ENCODE data around the gene CYSTM1.

The CYSTM1 gene

DNA sequence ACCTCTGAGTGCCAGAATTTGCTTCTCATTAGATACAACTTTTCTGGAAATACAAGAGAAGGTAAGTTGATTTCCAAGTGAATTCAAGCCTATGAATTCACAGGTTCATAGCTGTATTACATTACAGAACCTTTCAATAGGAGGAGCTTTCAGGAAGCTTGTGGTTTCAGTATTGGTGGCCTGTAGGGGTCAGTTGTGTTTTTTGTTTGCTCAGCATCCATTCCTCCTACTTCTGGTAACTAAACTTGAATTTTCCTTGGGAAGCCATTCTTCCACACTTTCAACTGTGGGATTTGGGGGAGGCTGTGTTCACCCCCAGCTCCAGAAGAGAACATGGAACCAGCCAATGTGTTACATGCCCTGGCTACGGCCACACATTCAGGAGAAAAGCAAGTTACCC lies 5.6 kb upstream of the CYSTM1 start (continued):
- TF ChIP-seq, protein P1, sequence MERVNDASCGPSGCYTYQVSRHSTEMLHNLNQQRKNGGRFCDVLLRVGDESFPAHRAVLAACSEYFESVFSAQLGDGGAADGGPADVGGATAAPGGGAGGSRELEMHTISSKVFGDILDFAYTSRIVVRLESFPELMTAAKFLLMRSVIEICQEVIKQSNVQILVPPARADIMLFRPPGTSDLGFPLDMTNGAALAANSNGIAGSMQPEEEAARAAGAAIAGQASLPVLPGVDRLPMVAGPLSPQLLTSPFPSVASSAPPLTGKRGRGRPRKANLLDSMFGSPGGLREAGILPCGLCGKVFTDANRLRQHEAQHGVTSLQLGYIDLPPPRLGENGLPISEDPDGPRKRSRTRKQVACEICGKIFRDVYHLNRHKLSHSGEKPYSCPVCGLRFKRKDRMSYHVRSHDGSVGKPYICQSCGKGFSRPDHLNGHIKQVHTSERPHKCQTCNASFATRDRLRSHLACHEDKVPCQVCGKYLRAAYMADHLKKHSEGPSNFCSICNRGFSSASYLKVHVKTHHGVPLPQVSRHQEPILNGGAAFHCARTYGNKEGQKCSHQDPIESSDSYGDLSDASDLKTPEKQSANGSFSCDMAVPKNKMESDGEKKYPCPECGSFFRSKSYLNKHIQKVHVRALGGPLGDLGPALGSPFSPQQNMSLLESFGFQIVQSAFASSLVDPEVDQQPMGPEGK (CRISPR knock-in tag; IDR thresholded peaks at IDR 0.05; ENCODE audit: borderline replicate concordance), result no peak

- ATAC-seq, result no peak
- no peak for TF ChIP-seq CREB5 (CRISPR knock-in tag; IDR thresholded peaks at IDR 0.05; ENCODE audit: low read depth)
Measured at GRCh38 chr5:140172483-140172882, 2.5 kb upstream of the CYSTM1 start.

GRCh38 chr5:140174014-140174413 lies 974 bp upstream of the CYSTM1 start:
- TF ChIP-seq GLIS3 (CRISPR knock-in tag; IDR thresholded peaks at IDR 0.05) (no peak), TSHZ2 (CRISPR knock-in tag; IDR thresholded peaks at IDR 0.05) (no peak), ZNF8 (CRISPR knock-in tag; IDR thresholded peaks at IDR 0.05) (no peak), ESRRG (CRISPR knock-in tag; IDR thresholded peaks at IDR 0.05) (no peak), CREB5 (CRISPR knock-in tag; IDR thresholded peaks at IDR 0.05; ENCODE audit: low read depth) (no peak), ZFP30 (CRISPR knock-in tag; IDR thresholded peaks at IDR 0.05) (no peak), PPARA (CRISPR knock-in tag; IDR thresholded peaks at IDR 0.05; ENCODE audit: borderline replicate concordance) (no peak), RARB (CRISPR knock-in tag; IDR thresholded peaks at IDR 0.05) (no peak)
- TF ChIP-seq, protein P1 (CRISPR knock-in tag; IDR thresholded peaks at IDR 0.05; ENCODE audit: borderline replicate concordance), result no peak
- ATAC-seq, result no peak

GRCh38 chr5:140175367-140176030 lies 511 bp downstream of the CYSTM1 start:
- ATAC-seq, result peak; percentile 74
- no peak for TF ChIP-seq ZNF70 (CRISPR knock-in tag; IDR thresholded peaks at IDR 0.05)
- TF ChIP-seq TOX (CRISPR knock-in tag; IDR thresholded peaks at IDR 0.05; ENCODE audit: borderline replicate concordance), result no peak
- no peak for TF ChIP-seq ISL1 (CRISPR knock-in tag; IDR thresholded peaks at IDR 0.05)
- TF ChIP-seq, protein P2, sequence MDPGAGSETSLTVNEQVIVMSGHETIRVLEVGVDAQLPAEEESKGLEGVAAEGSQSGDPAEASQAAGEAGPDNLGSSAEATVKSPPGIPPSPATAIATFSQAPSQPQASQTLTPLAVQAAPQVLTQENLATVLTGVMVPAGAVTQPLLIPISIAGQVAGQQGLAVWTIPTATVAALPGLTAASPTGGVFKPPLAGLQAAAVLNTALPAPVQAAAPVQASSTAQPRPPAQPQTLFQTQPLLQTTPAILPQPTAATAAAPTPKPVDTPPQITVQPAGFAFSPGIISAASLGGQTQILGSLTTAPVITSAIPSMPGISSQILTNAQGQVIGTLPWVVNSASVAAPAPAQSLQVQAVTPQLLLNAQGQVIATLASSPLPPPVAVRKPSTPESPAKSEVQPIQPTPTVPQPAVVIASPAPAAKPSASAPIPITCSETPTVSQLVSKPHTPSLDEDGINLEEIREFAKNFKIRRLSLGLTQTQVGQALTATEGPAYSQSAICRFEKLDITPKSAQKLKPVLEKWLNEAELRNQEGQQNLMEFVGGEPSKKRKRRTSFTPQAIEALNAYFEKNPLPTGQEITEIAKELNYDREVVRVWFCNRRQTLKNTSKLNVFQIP (CRISPR knock-in tag; IDR thresholded peaks at IDR 0.05; ENCODE audit: borderline replicate concordance, low read depth), result no peak

- ATAC-seq, result no peak
- TF ChIP-seq ARNTL (CRISPR knock-in tag; IDR thresholded peaks at IDR 0.05; ENCODE audit: borderline replicate concordance, low read depth) (no peak), GLIS3 (CRISPR knock-in tag; IDR thresholded peaks at IDR 0.05) (no peak), ZNF8 (CRISPR knock-in tag; IDR thresholded peaks at IDR 0.05) (no peak)
Measured at GRCh38 chr5:140176031-140176387, 1.0 kb downstream of the CYSTM1 start.
